HepG2 (cell line): ENCODE results near the gene IWS1. TPM values are rescaled to one million over a fixed set of nuclear protein-coding genes. Genes with fewer than 3 reads are reported as not detected.

Experiments used
- CENPT ChIP-seq: sonication (generic); formaldehyde crosslinking; IDR thresholded peaks from 2 replicates; pipeline ENCODE4 v1.8.0; 2022; ENCODE audit warnings: low read depth, mild to moderate bottlenecking, moderate library complexity, missing genetic modification reagents
- HOXA9 ChIP-seq: sonication (generic); formaldehyde crosslinking; IDR thresholded peaks from 2 replicates; pipeline ENCODE4 v1.8.1; 2022; ENCODE audit warnings: missing genetic modification reagents, mild to moderate bottlenecking, moderate library complexity, borderline replicate concordance
- JUND ChIP-seq: sonication (generic); formaldehyde crosslinking; IDR thresholded peaks from 2 replicates; pipeline ENCODE4 v1.8.0; 2022; ENCODE audit warnings: mild to moderate bottlenecking, missing genetic modification reagents
- KLF12 ChIP-seq: sonication (generic); formaldehyde crosslinking; IDR thresholded peaks from 2 replicates; pipeline ENCODE4 v1.4.0; 2020; ENCODE audit warnings: missing genetic modification reagents, borderline replicate concordance
- MYNN ChIP-seq: sonication (generic); formaldehyde crosslinking; IDR thresholded peaks from 2 replicates; pipeline ENCODE4 v1.4.0; 2020; ENCODE audit warnings: mild to moderate bottlenecking, low read depth, missing genetic modification reagents
- NCOA1 ChIP-seq: sonication (generic); formaldehyde crosslinking; IDR thresholded peaks from 2 replicates; pipeline ENCODE4 v1.9.0; 2021; ENCODE audit warnings: missing genetic modification reagents
- PHF8 ChIP-seq: sonication (generic); formaldehyde crosslinking; IDR thresholded peaks from 2 replicates; pipeline ENCODE4 v1.5.0; 2020; ENCODE audit warnings: missing genetic modification reagents
- PRMT3 ChIP-seq: sonication (generic); formaldehyde crosslinking; IDR thresholded peaks from 2 replicates; pipeline ENCODE4 v1.8.1; 2022; ENCODE audit warnings: low read depth, mild to moderate bottlenecking, moderate library complexity, missing genetic modification reagents, borderline replicate concordance
- ZNF33A ChIP-seq: sonication (generic); formaldehyde crosslinking; IDR thresholded peaks from 2 replicates; pipeline ENCODE4 v1.5.1; 2020; ENCODE audit warnings: missing genetic modification reagents, mild to moderate bottlenecking, moderate library complexity, borderline replicate concordance
- ZNF563 ChIP-seq: sonication (generic); formaldehyde crosslinking; IDR thresholded peaks from 2 replicates; pipeline ENCODE4 v1.8.0; 2022; ENCODE audit warnings: mild to moderate bottlenecking, moderate library complexity, missing genetic modification reagents
- ZSCAN22 ChIP-seq: sonication (generic); formaldehyde crosslinking; IDR thresholded peaks from 2 replicates; pipeline ENCODE4 v1.4.0; 2020; ENCODE audit warnings: mild to moderate bottlenecking, missing genetic modification reagents
- polyA plus RNA-seq, 8 experiments: library from polyadenylated mRNA; depleted of rRNA in 3 of 8; stranded (reverse) in 7 of 8; unstranded in 1 of 8; fragments of >200 nt; fragmentation: Illumina TruSeq in 4 of 8; extraction: Trizol in 4 of 8; gene quantifications; 2 replicates each; pipeline versions ENCODE4 v1.2.1 to v1.2.3, GENCODE V29; 2011 to 2016; ENCODE audit warnings: low read depth in 4 of 8, missing spikeins in 1 of 8, mixed read lengths in 1 of 8; ENCODE audit not compliant: insufficient read depth in 1 of 8
- total RNA-seq, 5 experiments: library from RNA; depleted of rRNA; stranded (reverse); fragments of >200 nt; fragmentation: Illumina TruSeq; extraction: Trizol; gene quantifications; 2 replicates each; pipeline ENCODE4 v1.2.3, GENCODE V29; 2016; ENCODE audit warnings: low read depth in 1 of 5
- TF ChIP-seq, protein P1 (sequence below): sonication (generic); formaldehyde crosslinking; IDR thresholded peaks from 2 replicates; pipeline ENCODE4 v1.9.0; 2022; ENCODE audit warnings: low read depth, missing genetic modification reagents
- TF ChIP-seq, protein P2 (sequence below): sonication (generic); formaldehyde crosslinking; IDR thresholded peaks from 2 replicates; pipeline ENCODE4 v1.5.0; 2020; ENCODE audit warnings: missing genetic modification reagents
- TF ChIP-seq, protein P3 (sequence below): sonication (generic); formaldehyde crosslinking; IDR thresholded peaks from 2 replicates; pipeline ENCODE4 v1.4.0; 2020; ENCODE audit warnings: missing genetic modification reagents
- TF ChIP-seq, protein P4 (sequence below): sonication (generic); formaldehyde crosslinking; IDR thresholded peaks from 2 replicates; pipeline ENCODE4 v1.8.0; 2022; ENCODE audit warnings: mild to moderate bottlenecking, missing genetic modification reagents; ENCODE audit not compliant: insufficient replicate concordance
- TF ChIP-seq, protein P5 (sequence below): sonication (generic); formaldehyde crosslinking; IDR thresholded peaks from 2 replicates; pipeline ENCODE4 v1.4.0; 2020; ENCODE audit warnings: low read depth, mild to moderate bottlenecking, missing genetic modification reagents

Gene IWS1
- total and polyA plus RNA-seq, 2 of the 13 experiments (the other 11 are each of a cell fraction or from before 2014, with no cell fraction given), result 28.9 to 62.3 TPM

DNA sequence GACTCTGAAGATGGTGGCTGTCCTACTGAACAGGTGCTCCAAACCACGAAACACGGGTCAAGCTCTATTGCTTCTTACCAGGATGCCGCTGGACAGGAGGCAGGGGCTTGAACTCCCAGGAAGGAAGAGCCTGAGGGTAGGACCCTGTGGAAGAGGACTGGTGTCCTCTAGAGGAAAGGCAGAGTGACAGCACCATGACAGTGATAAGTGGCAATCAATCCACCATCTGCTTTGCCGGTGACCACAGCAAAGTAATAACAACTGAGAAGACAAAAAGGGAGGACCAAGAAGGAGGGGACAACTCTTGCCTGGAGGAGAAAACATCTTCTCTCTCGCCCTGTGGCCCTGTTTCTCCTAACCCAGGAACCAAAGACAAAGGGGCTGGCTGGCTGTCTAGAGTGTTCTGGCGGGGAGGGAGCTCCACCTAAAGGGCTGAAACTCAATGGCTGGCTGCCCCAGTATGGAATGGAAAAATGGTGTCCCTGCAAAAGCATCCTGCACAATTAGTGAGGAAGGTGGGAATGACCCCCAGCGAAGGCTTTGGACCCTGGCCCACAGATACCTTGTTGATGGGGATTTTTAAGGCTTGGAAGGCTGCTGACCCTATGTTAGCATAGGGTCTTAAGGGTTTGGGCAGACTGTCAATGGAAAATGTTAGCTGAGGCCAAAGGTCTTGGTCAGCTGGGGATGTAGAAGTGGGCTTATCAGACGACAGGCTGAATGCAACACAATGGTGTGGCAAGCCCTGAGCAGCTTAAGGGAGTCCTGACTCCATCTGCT, 72.7 kb downstream of the IWS1 start (continued):
- TF ChIP-seq, protein P1, sequence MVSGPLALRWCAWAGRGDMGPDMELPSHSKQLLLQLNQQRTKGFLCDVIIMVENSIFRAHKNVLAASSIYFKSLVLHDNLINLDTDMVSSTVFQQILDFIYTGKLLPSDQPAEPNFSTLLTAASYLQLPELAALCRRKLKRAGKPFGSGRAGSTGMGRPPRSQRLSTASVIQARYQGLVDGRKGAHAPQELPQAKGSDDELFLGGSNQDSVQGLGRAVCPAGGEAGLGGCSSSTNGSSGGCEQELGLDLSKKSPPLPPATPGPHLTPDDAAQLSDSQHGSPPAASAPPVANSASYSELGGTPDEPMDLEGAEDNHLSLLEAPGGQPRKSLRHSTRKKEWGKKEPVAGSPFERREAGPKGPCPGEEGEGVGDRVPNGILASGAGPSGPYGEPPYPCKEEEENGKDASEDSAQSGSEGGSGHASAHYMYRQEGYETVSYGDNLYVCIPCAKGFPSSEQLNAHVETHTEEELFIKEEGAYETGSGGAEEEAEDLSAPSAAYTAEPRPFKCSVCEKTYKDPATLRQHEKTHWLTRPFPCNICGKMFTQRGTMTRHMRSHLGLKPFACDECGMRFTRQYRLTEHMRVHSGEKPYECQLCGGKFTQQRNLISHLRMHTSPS, result 0 out of 2 replicates have a peak, but pooled peaks have one; percentile 54
- no peak for TF ChIP-seq PRMT3 (CRISPR knock-in tag)
- TF ChIP-seq CENPT (CRISPR knock-in tag), result no peak
- no peak for TF ChIP-seq ZNF33A (CRISPR knock-in tag)
- TF ChIP-seq PHF8 (CRISPR knock-in tag), result no peak; the same call in 1 of the 2 replicates
- no peak for TF ChIP-seq ZNF563 (CRISPR knock-in tag)
- TF ChIP-seq, protein P2, sequence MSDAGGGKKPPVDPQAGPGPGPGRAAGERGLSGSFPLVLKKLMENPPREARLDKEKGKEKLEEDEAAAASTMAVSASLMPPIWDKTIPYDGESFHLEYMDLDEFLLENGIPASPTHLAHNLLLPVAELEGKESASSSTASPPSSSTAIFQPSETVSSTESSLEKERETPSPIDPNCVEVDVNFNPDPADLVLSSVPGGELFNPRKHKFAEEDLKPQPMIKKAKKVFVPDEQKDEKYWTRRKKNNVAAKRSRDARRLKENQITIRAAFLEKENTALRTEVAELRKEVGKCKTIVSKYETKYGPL (CRISPR knock-in tag), result no peak
- TF ChIP-seq HOXA9 (CRISPR knock-in tag), result no peak
- TF ChIP-seq ZSCAN22 (CRISPR knock-in tag), result no peak
- TF ChIP-seq KLF12 (CRISPR knock-in tag), result no peak
- TF ChIP-seq, protein P3, sequence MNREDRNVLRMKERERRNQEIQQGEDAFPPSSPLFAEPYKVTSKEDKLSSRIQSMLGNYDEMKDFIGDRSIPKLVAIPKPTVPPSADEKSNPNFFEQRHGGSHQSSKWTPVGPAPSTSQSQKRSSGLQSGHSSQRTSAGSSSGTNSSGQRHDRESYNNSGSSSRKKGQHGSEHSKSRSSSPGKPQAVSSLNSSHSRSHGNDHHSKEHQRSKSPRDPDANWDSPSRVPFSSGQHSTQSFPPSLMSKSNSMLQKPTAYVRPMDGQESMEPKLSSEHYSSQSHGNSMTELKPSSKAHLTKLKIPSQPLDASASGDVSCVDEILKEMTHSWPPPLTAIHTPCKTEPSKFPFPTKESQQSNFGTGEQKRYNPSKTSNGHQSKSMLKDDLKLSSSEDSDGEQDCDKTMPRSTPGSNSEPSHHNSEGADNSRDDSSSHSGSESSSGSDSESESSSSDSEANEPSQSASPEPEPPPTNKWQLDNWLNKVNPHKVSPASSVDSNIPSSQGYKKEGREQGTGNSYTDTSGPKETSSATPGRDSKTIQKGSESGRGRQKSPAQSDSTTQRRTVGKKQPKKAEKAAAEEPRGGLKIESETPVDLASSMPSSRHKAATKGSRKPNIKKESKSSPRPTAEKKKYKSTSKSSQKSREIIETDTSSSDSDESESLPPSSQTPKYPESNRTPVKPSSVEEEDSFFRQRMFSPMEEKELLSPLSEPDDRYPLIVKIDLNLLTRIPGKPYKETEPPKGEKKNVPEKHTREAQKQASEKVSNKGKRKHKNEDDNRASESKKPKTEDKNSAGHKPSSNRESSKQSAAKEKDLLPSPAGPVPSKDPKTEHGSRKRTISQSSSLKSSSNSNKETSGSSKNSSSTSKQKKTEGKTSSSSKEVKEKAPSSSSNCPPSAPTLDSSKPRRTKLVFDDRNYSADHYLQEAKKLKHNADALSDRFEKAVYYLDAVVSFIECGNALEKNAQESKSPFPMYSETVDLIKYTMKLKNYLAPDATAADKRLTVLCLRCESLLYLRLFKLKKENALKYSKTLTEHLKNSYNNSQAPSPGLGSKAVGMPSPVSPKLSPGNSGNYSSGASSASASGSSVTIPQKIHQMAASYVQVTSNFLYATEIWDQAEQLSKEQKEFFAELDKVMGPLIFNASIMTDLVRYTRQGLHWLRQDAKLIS, result no peak; the same call in 1 of the 2 replicates
- no peak for TF ChIP-seq JUND
- TF ChIP-seq, protein P4, sequence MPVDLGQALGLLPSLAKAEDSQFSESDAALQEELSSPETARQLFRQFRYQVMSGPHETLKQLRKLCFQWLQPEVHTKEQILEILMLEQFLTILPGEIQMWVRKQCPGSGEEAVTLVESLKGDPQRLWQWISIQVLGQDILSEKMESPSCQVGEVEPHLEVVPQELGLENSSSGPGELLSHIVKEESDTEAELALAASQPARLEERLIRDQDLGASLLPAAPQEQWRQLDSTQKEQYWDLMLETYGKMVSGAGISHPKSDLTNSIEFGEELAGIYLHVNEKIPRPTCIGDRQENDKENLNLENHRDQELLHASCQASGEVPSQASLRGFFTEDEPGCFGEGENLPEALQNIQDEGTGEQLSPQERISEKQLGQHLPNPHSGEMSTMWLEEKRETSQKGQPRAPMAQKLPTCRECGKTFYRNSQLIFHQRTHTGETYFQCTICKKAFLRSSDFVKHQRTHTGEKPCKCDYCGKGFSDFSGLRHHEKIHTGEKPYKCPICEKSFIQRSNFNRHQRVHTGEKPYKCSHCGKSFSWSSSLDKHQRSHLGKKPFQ (CRISPR knock-in tag), result no peak
- TF ChIP-seq MYNN, result no peak
- TF ChIP-seq NCOA1, result no peak
- TF ChIP-seq, protein P5, sequence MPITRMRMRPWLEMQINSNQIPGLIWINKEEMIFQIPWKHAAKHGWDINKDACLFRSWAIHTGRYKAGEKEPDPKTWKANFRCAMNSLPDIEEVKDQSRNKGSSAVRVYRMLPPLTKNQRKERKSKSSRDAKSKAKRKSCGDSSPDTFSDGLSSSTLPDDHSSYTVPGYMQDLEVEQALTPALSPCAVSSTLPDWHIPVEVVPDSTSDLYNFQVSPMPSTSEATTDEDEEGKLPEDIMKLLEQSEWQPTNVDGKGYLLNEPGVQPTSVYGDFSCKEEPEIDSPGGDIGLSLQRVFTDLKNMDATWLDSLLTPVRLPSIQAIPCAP (CRISPR knock-in tag), result no peak
